ENCODE data around the gene PFN3.

- peak in 4 of 7 experiments; percentile 36 to 57 (median 42) for TF ChIP-seq CTCF (IDR thresholded peaks at IDR 0.05)
- TF ChIP-seq EP300 (IDR thresholded peaks at IDR 0.05): no peak
- TF ChIP-seq POLR2A (IDR thresholded peaks at IDR 0.05): no peak
These were observed 31.4 kb downstream of the PFN3 start for GRCh38 chr5:177368869-177369644.

All from stomach (tissue), 4 donors.